DOHH2 (cell line): ENCODE measurements around the gene PALLD.

Experiments used
- EZH2phosphoT487 ChIP-seq: fragments of 200-600 bp; sonication (generic); IDR thresholded peaks from 2 replicates; pipeline ENCODE4 v1.6.1; 2017; ENCODE audit warnings: borderline replicate concordance, mild to moderate bottlenecking, antibody characterized with exemption, low read length, moderate library complexity, mixed read lengths
- TF ChIP-seq, protein P1 (sequence below): fragments of 200-600 bp; sonication (generic); IDR thresholded peaks from one replicate; pipeline ENCODE4 v1.5.1; 2014; ENCODE audit warnings: antibody characterized with exemption, mild to moderate bottlenecking, low read depth, low read length; ENCODE audit not compliant: poor library complexity, severe bottlenecking

DNA sequence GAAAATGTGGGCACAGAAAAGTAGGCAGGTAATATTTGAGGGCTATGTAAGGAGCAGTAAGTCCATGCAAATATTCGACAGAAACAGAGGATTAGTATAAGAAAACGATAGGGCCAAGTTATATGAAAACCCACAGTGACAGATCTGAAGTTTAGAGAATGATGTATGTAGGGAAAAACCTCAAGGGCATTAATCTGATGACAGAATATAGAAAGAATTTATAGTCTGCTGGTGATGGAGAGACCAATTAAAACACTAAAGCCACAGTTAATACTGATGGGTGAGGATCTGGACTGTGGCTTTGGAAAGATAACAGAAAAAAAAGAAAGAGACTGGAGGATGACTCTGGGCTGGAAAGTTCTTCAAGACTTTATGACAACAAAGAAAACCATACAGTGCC lies 169.7 kb downstream of the PALLD start:
- TF ChIP-seq, protein P1, sequence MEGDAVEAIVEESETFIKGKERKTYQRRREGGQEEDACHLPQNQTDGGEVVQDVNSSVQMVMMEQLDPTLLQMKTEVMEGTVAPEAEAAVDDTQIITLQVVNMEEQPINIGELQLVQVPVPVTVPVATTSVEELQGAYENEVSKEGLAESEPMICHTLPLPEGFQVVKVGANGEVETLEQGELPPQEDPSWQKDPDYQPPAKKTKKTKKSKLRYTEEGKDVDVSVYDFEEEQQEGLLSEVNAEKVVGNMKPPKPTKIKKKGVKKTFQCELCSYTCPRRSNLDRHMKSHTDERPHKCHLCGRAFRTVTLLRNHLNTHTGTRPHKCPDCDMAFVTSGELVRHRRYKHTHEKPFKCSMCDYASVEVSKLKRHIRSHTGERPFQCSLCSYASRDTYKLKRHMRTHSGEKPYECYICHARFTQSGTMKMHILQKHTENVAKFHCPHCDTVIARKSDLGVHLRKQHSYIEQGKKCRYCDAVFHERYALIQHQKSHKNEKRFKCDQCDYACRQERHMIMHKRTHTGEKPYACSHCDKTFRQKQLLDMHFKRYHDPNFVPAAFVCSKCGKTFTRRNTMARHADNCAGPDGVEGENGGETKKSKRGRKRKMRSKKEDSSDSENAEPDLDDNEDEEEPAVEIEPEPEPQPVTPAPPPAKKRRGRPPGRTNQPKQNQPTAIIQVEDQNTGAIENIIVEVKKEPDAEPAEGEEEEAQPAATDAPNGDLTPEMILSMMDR: no peak
- no peak for TF ChIP-seq EZH2phosphoT487
